ENCODE measurements around the gene ADGRL3.
"Not testable (repeated sequence)": the region's sequence is repeated elsewhere in the genome, so short reads cannot be mapped to it uniquely, and the experiment has no call there.

ADGRL3 gene

GRCh38 chr4:61203436-61203790 is 3.3 kb downstream of the ADGRL3 start:
- H4K20me1 ChIP-seq = no peaks in the 10 kb centered on the region
- H3K9ac ChIP-seq = no peak overlapping the region
- no peak for TF ChIP-seq Cebpa-rat (IDR thresholded peaks at IDR 0.05)
- no peak overlapping the region for H3K4me3 ChIP-seq
- peaks cover 33% of the 10 kb centered on the region for H3K9me3 ChIP-seq
- no peaks in the 10 kb centered on the region for H3K4me1 ChIP-seq
- H3K4me2 ChIP-seq = no peak overlapping the region
- H3K36me3 ChIP-seq = no peaks in the 10 kb centered on the region
- H3K27ac ChIP-seq = no peak overlapping the region
- H3K27me3 ChIP-seq = no peaks in the 10 kb centered on the region

DNA sequence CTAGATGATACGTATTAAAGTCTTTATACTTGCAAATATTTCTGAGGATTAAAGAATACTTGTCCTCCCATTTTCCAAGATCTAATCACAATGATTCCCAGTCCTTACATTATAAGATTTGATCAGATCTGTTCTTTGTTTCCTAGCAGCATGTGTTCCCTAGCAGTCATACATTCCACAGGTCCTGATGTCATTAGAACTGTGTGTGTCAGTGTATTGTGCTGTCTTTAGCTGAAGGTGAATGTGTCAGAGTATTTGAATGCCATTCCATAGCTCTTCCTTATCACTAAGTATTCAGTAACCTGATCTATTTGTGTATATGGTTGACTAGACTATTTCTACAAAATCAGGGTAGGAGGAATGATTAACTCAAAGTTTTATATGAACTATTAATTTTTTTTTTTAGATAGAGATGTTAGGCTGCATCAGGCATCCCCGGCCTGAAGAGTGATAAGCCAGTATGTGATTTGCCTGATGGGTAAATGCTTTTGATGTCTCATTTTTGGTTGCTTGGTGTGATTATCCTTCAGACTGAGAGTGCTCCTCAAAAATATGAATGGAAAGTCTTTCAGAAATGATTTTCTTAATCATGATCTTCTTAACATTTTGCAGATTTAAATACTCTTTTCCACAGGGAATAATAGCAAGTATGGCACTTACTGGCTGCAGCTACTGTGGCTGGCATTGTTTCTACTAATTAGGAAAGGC is 4.4 kb downstream of the ADGRL3 start:
- Histone ChIP-seq H3K9ac (no peak overlapping the region), H3K27me3 (no peaks in the 10 kb centered on the region), H3K4me3 (no peak overlapping the region), H4K20me1 (no peaks in the 10 kb centered on the region), H3K4me1 (no peaks in the 10 kb centered on the region), H3K4me2 (no peak overlapping the region), H3K36me3 (no peaks in the 10 kb centered on the region), H3K9me3 (peaks cover 33% of the 10 kb centered on the region), H3K27ac (no peak overlapping the region)
- TF ChIP-seq Cebpa-rat (IDR thresholded peaks at IDR 0.05) = no peak

DNA sequence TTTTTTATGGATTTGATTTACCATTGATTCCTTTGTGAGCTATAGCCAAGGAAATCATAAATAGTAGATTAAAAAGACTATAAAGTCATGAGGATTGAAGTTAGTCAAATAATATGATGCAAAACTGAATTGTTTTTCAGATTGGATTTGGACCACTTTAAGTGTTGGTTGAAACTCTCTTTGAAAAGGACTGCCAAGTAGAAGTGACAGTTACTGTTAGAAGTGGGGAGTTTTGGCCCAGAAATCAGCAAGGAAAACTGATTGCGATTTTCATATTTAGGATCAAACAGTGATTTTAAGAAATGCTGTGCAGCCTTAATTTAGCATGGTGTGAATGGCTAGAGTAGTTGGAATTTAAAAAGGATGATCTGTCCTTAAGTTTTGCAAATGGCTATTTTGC is 4.9 kb downstream of the ADGRL3 start:
- Histone ChIP-seq H3K9me3 (peaks cover 31% of the 10 kb centered on the region), H3K9ac (no peak overlapping the region), H3K4me1 (no peaks in the 10 kb centered on the region), H3K4me2 (no peak overlapping the region), H3K27me3 (no peaks in the 10 kb centered on the region), H3K36me3 (no peaks in the 10 kb centered on the region), H4K20me1 (no peaks in the 10 kb centered on the region), H3K27ac (no peak overlapping the region), H3K4me3 (no peak overlapping the region)
- no peak for TF ChIP-seq Cebpa-rat (IDR thresholded peaks at IDR 0.05)

GRCh38 chr4:61207156-61207555 is 7.0 kb downstream of the ADGRL3 start:
- H3K4me2 ChIP-seq, H3K4me1 ChIP-seq, H4K20me1 ChIP-seq, H3K4me3 ChIP-seq, H3K27ac ChIP-seq, H3K9ac ChIP-seq, H3K9me3 ChIP-seq, H3K27me3 ChIP-seq, H3K36me3 ChIP-seq: not testable (repeated sequence)

DNA sequence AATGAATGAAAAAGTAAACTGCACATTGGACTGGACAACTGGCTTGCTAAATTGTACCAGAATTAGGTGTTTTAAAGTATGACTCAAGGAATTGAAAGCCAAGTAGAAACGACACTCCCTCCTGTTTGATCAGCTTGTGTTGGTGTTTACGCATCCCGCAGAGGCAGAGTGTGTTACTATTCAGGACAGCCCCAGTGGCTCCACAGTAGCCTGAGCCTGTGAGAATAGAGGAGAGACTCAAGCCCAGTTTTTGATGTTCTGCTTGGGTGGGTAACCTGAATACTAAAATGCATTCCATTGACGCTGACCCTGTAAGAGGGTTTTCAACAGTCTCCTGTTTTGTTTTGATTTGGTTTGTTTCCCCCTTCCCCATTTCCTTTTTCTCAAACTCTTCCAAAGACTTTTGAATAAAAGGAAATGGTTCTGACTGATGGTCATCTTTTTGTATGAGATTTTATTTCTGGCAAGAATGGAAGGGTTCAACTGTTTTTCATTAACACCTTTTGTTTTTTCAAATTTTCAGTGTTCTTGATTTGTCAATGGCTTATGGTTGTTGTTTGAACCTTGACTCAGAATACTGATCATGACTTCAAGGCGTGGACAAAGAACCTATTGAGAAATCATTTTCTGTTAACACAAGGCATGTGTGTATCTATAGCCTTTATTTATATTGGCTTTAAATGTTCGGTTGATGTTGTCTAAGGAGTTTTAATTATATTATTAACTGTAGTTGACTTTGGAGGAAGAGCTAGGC is 10.2 kb downstream of the ADGRL3 start:
- Histone ChIP-seq H3K36me3 (no peaks in the 10 kb centered on the region), H3K27ac (no peak overlapping the region), H3K4me3 (no peak overlapping the region), H4K20me1 (no peaks in the 10 kb centered on the region), H3K27me3 (no peaks in the 10 kb centered on the region), H3K4me1 (no peaks in the 10 kb centered on the region), H3K9ac (no peak overlapping the region), H3K9me3 (no peaks in the 10 kb centered on the region), H3K4me2 (no peak overlapping the region)
- no peak for TF ChIP-seq Cebpa-rat (IDR thresholded peaks at IDR 0.05)

GRCh38 chr4:61211781-61212180 is 11.7 kb downstream of the ADGRL3 start:
- H3K4me2 ChIP-seq = no peak overlapping the region
- H4K20me1 ChIP-seq = no peaks in the 10 kb centered on the region
- H3K9ac ChIP-seq = no peak overlapping the region
- H3K4me3 ChIP-seq = no peak overlapping the region
- H3K4me1 ChIP-seq = no peaks in the 10 kb centered on the region
- no peak overlapping the region for H3K27ac ChIP-seq
- H3K9me3 ChIP-seq = no peaks in the 10 kb centered on the region
- no peak for TF ChIP-seq Cebpa-rat (IDR thresholded peaks at IDR 0.05)
- H3K27me3 ChIP-seq = no peaks in the 10 kb centered on the region
- H3K36me3 ChIP-seq = no peaks in the 10 kb centered on the region

DNA sequence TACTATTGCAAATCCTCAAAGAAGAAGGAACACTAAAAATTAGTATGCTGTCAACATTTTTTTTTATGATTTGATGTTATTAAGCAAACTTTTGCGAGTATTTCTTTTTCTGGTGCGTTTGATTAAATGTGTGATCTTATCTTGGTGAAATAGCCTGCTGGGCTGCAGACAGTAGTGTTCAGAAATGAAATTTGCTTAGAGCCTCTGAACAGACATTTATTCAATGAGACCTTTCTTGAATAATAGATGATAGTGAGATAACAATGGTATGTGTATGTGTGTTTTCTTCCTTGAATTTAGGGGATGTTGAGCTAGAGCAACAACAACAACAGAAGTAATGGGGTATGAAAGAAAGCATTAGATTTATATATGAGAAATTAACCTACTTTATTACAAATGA is 12.7 kb downstream of the ADGRL3 start:
- no peak overlapping the region for H3K27ac ChIP-seq
- H4K20me1 ChIP-seq = no peaks in the 10 kb centered on the region
- H3K9me3 ChIP-seq = no peaks in the 10 kb centered on the region
- TF ChIP-seq Cebpa-rat (IDR thresholded peaks at IDR 0.05) = no peak
- no peak overlapping the region for H3K4me2 ChIP-seq
- no peaks in the 10 kb centered on the region for H3K36me3 ChIP-seq
- no peaks in the 10 kb centered on the region for H3K27me3 ChIP-seq
- H3K9ac ChIP-seq = no peak overlapping the region
- H3K4me3 ChIP-seq = no peak overlapping the region
- no peaks in the 10 kb centered on the region for H3K4me1 ChIP-seq

GRCh38 chr4:61214680-61215079 is 14.6 kb downstream of the ADGRL3 start:
- H3K4me3 ChIP-seq = no peak overlapping the region
- no peak overlapping the region for H3K9ac ChIP-seq
- H3K4me2 ChIP-seq = no peak overlapping the region
- H3K27me3 ChIP-seq = no peaks in the 10 kb centered on the region
- no peaks in the 10 kb centered on the region for H4K20me1 ChIP-seq
- H3K9me3 ChIP-seq = no peaks in the 10 kb centered on the region
- no peaks in the 10 kb centered on the region for H3K4me1 ChIP-seq
- TF ChIP-seq Cebpa-rat (IDR thresholded peaks at IDR 0.05) = no peak
- no peak overlapping the region for H3K27ac ChIP-seq
- H3K36me3 ChIP-seq = no peaks in the 10 kb centered on the region

DNA sequence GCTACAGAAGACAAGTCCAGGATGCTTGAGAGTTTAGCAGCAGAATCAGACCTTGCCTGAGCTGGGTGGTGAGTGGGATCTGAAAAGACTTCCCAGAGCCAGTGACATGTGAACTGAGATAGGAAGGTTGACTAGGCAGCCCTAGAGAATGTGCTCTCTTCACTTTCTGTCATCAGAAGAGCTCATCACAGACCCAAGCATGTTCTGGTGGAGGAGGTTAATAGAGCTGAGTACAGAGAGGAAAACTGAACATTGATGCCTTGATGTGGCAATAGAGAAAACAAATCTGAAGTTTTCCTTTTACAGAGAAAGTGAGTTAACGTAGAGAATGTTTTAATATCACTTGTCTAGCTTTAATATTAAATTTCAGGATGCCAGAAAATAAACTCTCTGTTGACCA is 17.1 kb downstream of the ADGRL3 start:
- H3K27ac ChIP-seq = no peak overlapping the region
- no peak overlapping the region for H3K9ac ChIP-seq
- H4K20me1 ChIP-seq = no peaks in the 10 kb centered on the region
- TF ChIP-seq Cebpa-rat (IDR thresholded peaks at IDR 0.05) = no peak
- H3K4me1 ChIP-seq = no peaks in the 10 kb centered on the region
- H3K4me2 ChIP-seq = no peak overlapping the region
- H3K9me3 ChIP-seq = no peaks in the 10 kb centered on the region
- no peak overlapping the region for H3K4me3 ChIP-seq
- no peaks in the 10 kb centered on the region for H3K27me3 ChIP-seq
- no peaks in the 10 kb centered on the region for H3K36me3 ChIP-seq

DNA sequence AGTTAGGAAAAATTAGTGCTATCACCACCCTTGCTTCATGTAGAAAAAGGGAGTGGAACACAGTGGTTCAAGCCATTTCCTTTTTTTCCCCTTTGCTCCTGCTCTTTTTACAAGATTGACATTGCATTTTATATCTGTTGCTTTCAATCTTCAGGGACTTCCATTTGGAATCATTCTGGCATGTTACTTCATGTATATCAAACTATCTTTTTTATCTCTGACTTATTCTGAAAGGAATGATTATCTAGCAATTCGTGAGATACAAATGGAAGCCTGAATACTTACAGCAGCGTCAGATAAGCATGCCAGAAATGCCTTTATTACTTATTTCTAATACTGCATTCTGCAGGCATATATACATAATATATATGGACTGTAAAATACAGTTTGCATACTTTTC is 20.4 kb downstream of the ADGRL3 start:
- no peak for TF ChIP-seq Cebpa-rat (IDR thresholded peaks at IDR 0.05)
- Histone ChIP-seq H4K20me1 (no peaks in the 10 kb centered on the region), H3K9ac (no peak overlapping the region), H3K9me3 (no peaks in the 10 kb centered on the region), H3K4me2 (no peak overlapping the region), H3K4me3 (no peak overlapping the region), H3K4me1 (no peaks in the 10 kb centered on the region), H3K36me3 (no peaks in the 10 kb centered on the region), H3K27me3 (no peaks in the 10 kb centered on the region), H3K27ac (no peak overlapping the region)

All from BLaER1 (cell line).